Lower lobe of right lung (tissue), 2 donors: ENCODE results near the gene AOAH. TPM values are rescaled to one million over a fixed set of nuclear protein-coding genes. Genes with fewer than 3 reads are reported as not detected.

Experiments
- ATAC-seq, 2 donors: fragments of 200-7000 bp; cut with Tn5 transposase; one replicate each; pipeline ENCODE4 v1.9.1; 2020 to 2022; ENCODE audit warnings: mild to moderate bottlenecking in 2 of 2, moderate library complexity in 2 of 2
- DNase-seq: peaks from one replicate; pipeline ENCODE4 v3.0.0-alpha.2; 2020
- H3K27ac ChIP-seq: fragments of 200-600 bp; one replicate; pipeline ENCODE4 v1.8.0; 2022
- H3K27me3 ChIP-seq: fragments of 200-600 bp; one replicate; pipeline ENCODE4 v1.8.0; 2022; ENCODE audit warnings: low read depth
- H3K36me3 ChIP-seq: fragments of 200-600 bp; one replicate; pipeline ENCODE4 v1.8.0; 2022; ENCODE audit warnings: mild to moderate bottlenecking
- H3K4me1 ChIP-seq: fragments of 200-600 bp; one replicate; pipeline ENCODE4 v1.8.0; 2022
- H3K4me3 ChIP-seq: fragments of 200-600 bp; one replicate; pipeline ENCODE4 v1.8.0; 2022; ENCODE audit warnings: mild to moderate bottlenecking
- H3K9me3 ChIP-seq: fragments of 200-600 bp; one replicate; pipeline ENCODE4 v1.8.0; 2022
- CTCF ChIP-seq: fragments of 200-600 bp; IDR thresholded peaks from one replicate; pipeline ENCODE4 v1.8.0; 2022; ENCODE audit warnings: antibody characterized with exemption, mild to moderate bottlenecking
- intact Hi-C: fragments of 100-400 bp; cut with DNase I; formaldehyde crosslinking; loops from one replicate; pipeline ENCODE4 v1.11.0; 2022
- total RNA-seq: library from RNA; stranded (reverse); fragmentation: NEBNext Ultra II Directional; extraction: Animal tissue kit (Norgen Biotek cat#: 25700); gene quantifications from one replicate; pipeline ENCODE4 v1.2.1, GENCODE V29; 2021
- donor health status: DM: no; HTN: yes; CAD: no; lungs with severe emphysema.

AOAH gene
- total RNA-seq, 1 donor from 2014 or later: 29.2 TPM

GRCh38 chr7:36657036-36657660, 67.1 kb downstream of the AOAH start:
- no peak overlapping the region for H3K4me3 ChIP-seq
- intact Hi-C loops: no loop called here
- H3K36me3 ChIP-seq: no peaks in the 10 kb centered on the region
- peaks cover 2% of the 10 kb centered on the region for H3K4me1 ChIP-seq
- no peak overlapping the region for H3K27ac ChIP-seq
- TF ChIP-seq CTCF: no peak
- no peaks in the 10 kb centered on the region for H3K9me3 ChIP-seq
- H3K27me3 ChIP-seq: no peaks in the 10 kb centered on the region
- ATAC-seq (no peak), DNase-seq (no peak)

GRCh38 chr7:36654436-36654835, 69.9 kb downstream of the AOAH start:
- DNase-seq: no peak
- Histone ChIP-seq H3K27ac (no peak overlapping the region), H3K27me3 (no peaks in the 10 kb centered on the region), H3K4me1 (peaks cover 2% of the 10 kb centered on the region), H3K4me3 (no peak overlapping the region), H3K36me3 (no peaks in the 10 kb centered on the region), H3K9me3 (no peaks in the 10 kb centered on the region)
- intact Hi-C loops: no loop called here
- TF ChIP-seq CTCF: no peak
- no peak for ATAC-seq

GRCh38 chr7:36653663-36654355, 70.5 kb downstream of the AOAH start:
- Histone ChIP-seq H3K4me1 (no peaks in the 10 kb centered on the region), H3K9me3 (no peaks in the 10 kb centered on the region), H3K27ac (no peak overlapping the region), H3K4me3 (no peak overlapping the region), H3K36me3 (no peaks in the 10 kb centered on the region), H3K27me3 (no peaks in the 10 kb centered on the region)
- no peak for TF ChIP-seq CTCF
- ATAC-seq (no peak), DNase-seq (no peak)
- intact Hi-C loops: no loop called here

GRCh38 chr7:36653008-36653662, 71.2 kb downstream of the AOAH start:
- no peak for TF ChIP-seq CTCF
- H3K27ac ChIP-seq: no peak overlapping the region
- H3K36me3 ChIP-seq: no peaks in the 10 kb centered on the region
- intact Hi-C loops: no loop called here
- ATAC-seq (no peak), DNase-seq (no peak)
- H3K9me3 ChIP-seq: no peaks in the 10 kb centered on the region
- H3K4me3 ChIP-seq: no peak overlapping the region
- no peaks in the 10 kb centered on the region for H3K27me3 ChIP-seq
- H3K4me1 ChIP-seq: no peaks in the 10 kb centered on the region

GRCh38 chr7:36652431-36652830, 71.9 kb downstream of the AOAH start:
- DNase-seq: no peak
- no peak for ATAC-seq
- no peak overlapping the region for H3K4me3 ChIP-seq
- no peaks in the 10 kb centered on the region for H3K36me3 ChIP-seq
- intact Hi-C loops: no loop called here
- no peak for TF ChIP-seq CTCF
- H3K4me1 ChIP-seq: no peaks in the 10 kb centered on the region
- H3K27me3 ChIP-seq: no peaks in the 10 kb centered on the region
- H3K27ac ChIP-seq: no peak overlapping the region
- H3K9me3 ChIP-seq: no peaks in the 10 kb centered on the region
